Measurements from ENCODE around the gene KCMF1.

GRCh38 chr2:85053802-85054201 lies 82.8 kb downstream of the KCMF1 start:
- TF ChIP-seq CTCF (IDR thresholded peaks at IDR 0.05; ENCODE audit: low read depth, low read length, poor library complexity, severe bottlenecking), result no peak
- no peak for TF ChIP-seq EZH2phosphoT487 (IDR thresholded peaks at IDR 0.05; ENCODE audit: borderline replicate concordance, low read length)
